ENCODE data around the gene PPP2R5C. TPM values are rescaled to one million over a fixed set of nuclear protein-coding genes. Genes with fewer than 3 reads are reported as not detected.

PPP2R5C gene
- total RNA-seq, 1 donor from 2014 or later = 227 TPM

- DNase-seq (no peak), ATAC-seq (ENCODE audit: low read depth) (peak; percentile 32)
- Mint-ChIP-seq H3K4me1 (peaks cover 65% of the 10 kb centered on the region), H3K36me3 (ENCODE audit: low read depth) (peaks cover 3% of the 10 kb centered on the region), H3K27me3 (no peaks in the 10 kb centered on the region), H3K27ac (peak overlapping the region; percentile 81), H3K9me3 (no peaks in the 10 kb centered on the region), H3K4me3 (peak overlapping the region; percentile 66)
- intact Hi-C loops (cut with micrococcal nuclease) = loop anchor here (1.0 to 2.0 kb wide), 2 partner anchors 15 to 100 kb away; no protein-coding TSS in a partner anchor
- POLR2A ChIA-PET = interaction anchor here (0.5 to 4.6 kb wide), 12 partner anchors 12 to 78 kb away, joined by 3 to 52 read pairs (median 4); no protein-coding TSS in a partner anchor
- CTCF ChIA-PET = interaction anchor here (1.6 kb wide), 1 partner anchor 68 kb away, joined by 5 read pairs; no protein-coding TSS in a partner anchor
- no peak for TF ChIP-seq CTCF (IDR thresholded peaks at IDR 0.05)
These were observed 14.3 kb downstream of the PPP2R5C start for GRCh38 chr14:101775826-101776225.

- Mint-ChIP-seq H3K4me3 (peak overlapping the region; percentile 66), H3K36me3 (ENCODE audit: low read depth) (peaks cover 3% of the 10 kb centered on the region), H3K9me3 (no peaks in the 10 kb centered on the region), H3K27me3 (no peaks in the 10 kb centered on the region), H3K4me1 (peaks cover 63% of the 10 kb centered on the region), H3K27ac (peak overlapping the region; percentile 81)
- no peak for DNase-seq
- peak; percentile 36 for ATAC-seq (ENCODE audit: low read depth)
- CTCF ChIA-PET = interaction anchor here (1.6 kb wide), 1 partner anchor 67 kb away, joined by 5 read pairs; no protein-coding TSS in a partner anchor
- no peak for TF ChIP-seq CTCF (IDR thresholded peaks at IDR 0.05)
- intact Hi-C loops (cut with micrococcal nuclease) = loop anchor here (1.0 kb wide), 1 partner anchor 100 kb away; no protein-coding TSS in a partner anchor
- POLR2A ChIA-PET = interaction anchor here (0.5 to 4.6 kb wide), 12 partner anchors 13 to 77 kb away, joined by 3 to 52 read pairs (median 5); no protein-coding TSS in a partner anchor
These were observed 14.8 kb downstream of the PPP2R5C start for GRCh38 chr14:101776344-101776743.

GRCh38 chr14:101780390-101780789 lies 18.9 kb downstream of the PPP2R5C start:
- Mint-ChIP-seq H3K27ac (no peak overlapping the region), H3K4me3 (peak overlapping the region; percentile 73)

GRCh38 chr14:101780887-101781239 lies 19.4 kb downstream of the PPP2R5C start:
- ATAC-seq (ENCODE audit: low read depth) (peak; percentile 35), DNase-seq (no peak)
- no peak for TF ChIP-seq CTCF (IDR thresholded peaks at IDR 0.05)
- POLR2A ChIA-PET = interaction anchor here (1.6 kb wide), 2 partner anchors 29 to 538 kb away, joined by 3 to 11 read pairs; no protein-coding TSS in a partner anchor
- CTCF ChIA-PET = interaction anchor here (0.9 kb wide), 1 partner anchor 43 kb away, joined by 3 read pairs; no protein-coding TSS in a partner anchor
- intact Hi-C loops (cut with micrococcal nuclease) = loop anchor here (1.0 kb wide), 1 partner anchor 9 kb away; no protein-coding TSS in a partner anchor
- H3K4me1 Mint-ChIP-seq = peaks cover 40% of the 10 kb centered on the region
- peak overlapping the region; percentile 73 for H3K4me3 Mint-ChIP-seq
- no peaks in the 10 kb centered on the region for H3K9me3 Mint-ChIP-seq
- H3K36me3 Mint-ChIP-seq (ENCODE audit: low read depth) = no peaks in the 10 kb centered on the region
- peaks cover 1% of the 10 kb centered on the region for H3K27me3 Mint-ChIP-seq
- no peak overlapping the region for H3K27ac Mint-ChIP-seq

More at GRCh38 chr14:101780390-101780789, 18.9 kb downstream of the PPP2R5C start:
- Mint-ChIP-seq H3K4me1 (peaks cover 45% of the 10 kb centered on the region), H3K36me3 (ENCODE audit: low read depth) (no peaks in the 10 kb centered on the region), H3K9me3 (no peaks in the 10 kb centered on the region), H3K27me3 (peaks cover 1% of the 10 kb centered on the region)
- no peak for TF ChIP-seq CTCF (IDR thresholded peaks at IDR 0.05)
- POLR2A ChIA-PET = interaction anchor here (1.6 kb wide), 2 partner anchors 29 to 538 kb away, joined by 3 to 11 read pairs; no protein-coding TSS in a partner anchor
- intact Hi-C loops (cut with micrococcal nuclease) = no loop called here
- CTCF ChIA-PET = no interaction called here
- ATAC-seq (ENCODE audit: low read depth) = no peak
- no peak for DNase-seq

Data from activated B cell treated with CpG ODN at 0.5 μM for 24 hours (primary cell).